ENCODE results near the gene MAGOH. TPM values are rescaled to one million over a fixed set of nuclear protein-coding genes. Genes with fewer than 3 reads are reported as not detected.
A peak's percentile ranks its signal among the peaks of the same experiment; 100 is the strongest.

MAGOH gene
- total and polyA plus RNA-seq, 2 of the 13 experiments (the other 11 are each of a cell fraction or from before 2014, with no cell fraction given), result 24.1 to 87.0 TPM

- TF ChIP-seq GATAD1 (CRISPR knock-in tag; IDR thresholded peaks at IDR 0.05) (0 out of 2 replicates have a peak, but pooled peaks have one; percentile 56), ARID4A (CRISPR knock-in tag; IDR thresholded peaks at IDR 0.05; ENCODE audit: borderline replicate concordance) (peak; percentile 87; the same call in 1 of the 2 replicates), MIXL1 (CRISPR knock-in tag; IDR thresholded peaks at IDR 0.05) (0 out of 2 replicates have a peak, but pooled peaks have one; percentile 9), RXRB (CRISPR knock-in tag; IDR thresholded peaks at IDR 0.05; ENCODE audit: borderline replicate concordance) (peak; percentile 36; the same call in 1 of the 2 replicates), YY1 (IDR thresholded peaks at IDR 0.05; ENCODE audit: insufficient read depth, insufficient replicate concordance, low read depth, low read length) (peak; percentile 53), ZNF207 (IDR thresholded peaks at IDR 0.05; ENCODE audit: borderline replicate concordance) (no peak), ZMYM4 (CRISPR knock-in tag; IDR thresholded peaks at IDR 0.05) (peak; percentile 47), SP4 (CRISPR knock-in tag; IDR thresholded peaks at IDR 0.05) (peak; percentile 89), ZKSCAN8 (CRISPR knock-in tag; IDR thresholded peaks at IDR 0.05; ENCODE audit: borderline replicate concordance) (peak; percentile 16; the same call in 1 of the 2 replicates), HDAC6 (IDR thresholded peaks at IDR 0.05; ENCODE audit: low read depth, low read length) (no peak), MTF2 (CRISPR knock-in tag; IDR thresholded peaks at IDR 0.05; ENCODE audit: borderline replicate concordance) (no peak; the same call in 1 of the 2 replicates), ZNF687 (CRISPR knock-in tag; IDR thresholded peaks at IDR 0.05) (peak; percentile 91), PHF20 (CRISPR knock-in tag; IDR thresholded peaks at IDR 0.05) (peak; percentile 74), RCOR2 (CRISPR knock-in tag; IDR thresholded peaks at IDR 0.05) (0 out of 2 replicates have a peak, but pooled peaks have one; percentile 58), ZNF235 (CRISPR knock-in tag; IDR thresholded peaks at IDR 0.05; ENCODE audit: borderline replicate concordance) (0 out of 2 replicates have a peak, but pooled peaks have one; percentile 53)
- TF ChIP-seq, protein P1, sequence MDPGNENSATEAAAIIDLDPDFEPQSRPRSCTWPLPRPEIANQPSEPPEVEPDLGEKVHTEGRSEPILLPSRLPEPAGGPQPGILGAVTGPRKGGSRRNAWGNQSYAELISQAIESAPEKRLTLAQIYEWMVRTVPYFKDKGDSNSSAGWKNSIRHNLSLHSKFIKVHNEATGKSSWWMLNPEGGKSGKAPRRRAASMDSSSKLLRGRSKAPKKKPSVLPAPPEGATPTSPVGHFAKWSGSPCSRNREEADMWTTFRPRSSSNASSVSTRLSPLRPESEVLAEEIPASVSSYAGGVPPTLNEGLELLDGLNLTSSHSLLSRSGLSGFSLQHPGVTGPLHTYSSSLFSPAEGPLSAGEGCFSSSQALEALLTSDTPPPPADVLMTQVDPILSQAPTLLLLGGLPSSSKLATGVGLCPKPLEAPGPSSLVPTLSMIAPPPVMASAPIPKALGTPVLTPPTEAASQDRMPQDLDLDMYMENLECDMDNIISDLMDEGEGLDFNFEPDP (CRISPR knock-in tag; conservative IDR thresholded peaks at IDR 0.05), result 0 out of 2 replicates have a peak, but pooled peaks have one; percentile 10
- TF ChIP-seq, protein P2, sequence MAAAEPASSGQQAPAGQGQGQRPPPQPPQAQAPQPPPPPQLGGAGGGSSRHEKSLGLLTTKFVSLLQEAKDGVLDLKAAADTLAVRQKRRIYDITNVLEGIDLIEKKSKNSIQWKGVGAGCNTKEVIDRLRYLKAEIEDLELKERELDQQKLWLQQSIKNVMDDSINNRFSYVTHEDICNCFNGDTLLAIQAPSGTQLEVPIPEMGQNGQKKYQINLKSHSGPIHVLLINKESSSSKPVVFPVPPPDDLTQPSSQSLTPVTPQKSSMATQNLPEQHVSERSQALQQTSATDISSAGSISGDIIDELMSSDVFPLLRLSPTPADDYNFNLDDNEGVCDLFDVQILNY (CRISPR knock-in tag; conservative IDR thresholded peaks at IDR 0.05), result peak; percentile 28; the same call in 1 of the 2 replicates
Observed at GRCh38 chr1:53196485-53197290, 41.6 kb downstream of the MAGOH start, which contains the start of gene CPT2 (continued).

All from HepG2 (cell line).